ENCODE measurements around the gene TNS4.

Gene TNS4

DNA sequence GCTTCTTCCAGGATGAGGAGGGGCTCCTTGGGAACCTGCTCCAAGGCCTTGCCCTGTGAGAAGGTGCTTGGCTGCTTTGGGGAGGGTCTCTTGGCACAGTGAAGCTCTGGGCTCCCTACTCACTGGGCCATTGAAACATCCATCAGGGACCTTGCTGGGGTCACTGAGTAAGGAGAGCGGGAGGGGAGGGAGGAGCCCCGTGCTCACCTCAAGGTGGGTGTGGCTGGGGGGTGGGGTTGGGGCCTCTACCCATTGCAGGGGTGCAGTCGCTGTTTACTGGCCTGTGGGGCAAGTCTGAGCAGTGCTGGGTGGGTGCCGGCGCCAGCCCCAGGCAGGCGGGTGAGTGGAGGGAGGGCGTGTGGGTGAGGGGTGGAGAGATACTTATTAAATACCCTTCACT, 9.9 kb downstream of the TNS4 start:
- no peak for DNase-seq (ENCODE audit: low read depth in 2 of 2)

GRCh38 chr17:40490982-40491381, 10.4 kb downstream of the TNS4 start:
- no peak for DNase-seq (ENCODE audit: low read depth in 2 of 2)

GRCh38 chr17:40490289-40490853, 11.1 kb downstream of the TNS4 start:
- DNase-seq (ENCODE audit: low read depth in 2 of 2), result no peak

GRCh38 chr17:40487371-40488020, 13.9 kb downstream of the TNS4 start:
- no peak for DNase-seq (ENCODE audit: low read depth in 2 of 2)

DNA sequence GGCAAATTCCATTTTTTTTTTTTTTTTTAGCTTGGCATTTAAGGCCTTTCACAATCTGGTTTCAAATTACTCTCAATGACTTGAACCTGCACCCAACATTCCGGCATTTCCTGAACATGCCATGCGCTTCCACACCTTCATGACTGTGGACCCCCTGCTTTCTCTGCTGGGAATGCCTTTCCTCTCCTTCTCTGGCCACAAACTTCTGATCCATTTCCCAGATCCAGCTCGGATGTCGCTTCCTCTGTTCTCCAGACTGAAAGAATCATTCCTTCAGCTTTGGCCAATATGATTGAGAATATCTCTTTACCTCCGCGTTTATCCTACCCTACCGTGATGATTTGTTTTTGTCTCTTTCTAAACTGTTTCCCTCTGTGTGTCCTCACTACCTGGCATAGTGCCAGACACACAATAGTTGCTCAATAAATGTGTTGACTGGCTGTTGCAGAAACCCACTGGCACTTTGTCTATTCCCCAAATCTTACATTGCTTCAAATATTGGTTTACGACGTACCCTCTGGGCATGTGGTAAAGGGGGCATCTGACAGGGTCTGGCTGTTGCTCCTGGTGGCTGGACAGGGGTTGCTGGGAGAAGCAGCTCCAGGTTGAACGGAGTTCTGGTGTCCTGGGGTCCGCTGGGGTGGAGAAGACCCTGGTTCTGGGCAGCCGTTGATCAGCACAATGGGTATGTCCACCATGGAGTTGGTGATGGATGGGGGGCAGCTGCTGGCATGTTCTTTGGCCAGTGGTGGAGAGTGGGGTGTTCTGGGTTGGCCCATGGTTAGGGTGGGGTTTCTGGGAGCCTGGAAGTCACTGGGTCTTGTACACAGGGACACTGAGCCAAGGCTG, 14.7 kb downstream of the TNS4 start:
- no peak for DNase-seq (ENCODE audit: low read depth in 2 of 2)

- DNase-seq (ENCODE audit: low read depth in 2 of 2), result no peak
Observed at GRCh38 chr17:40485851-40486521, 15.4 kb downstream of the TNS4 start.

- no peak for DNase-seq (ENCODE audit: low read depth in 2 of 2)
Observed at GRCh38 chr17:40484973-40485530, 16.4 kb downstream of the TNS4 start.

DNA sequence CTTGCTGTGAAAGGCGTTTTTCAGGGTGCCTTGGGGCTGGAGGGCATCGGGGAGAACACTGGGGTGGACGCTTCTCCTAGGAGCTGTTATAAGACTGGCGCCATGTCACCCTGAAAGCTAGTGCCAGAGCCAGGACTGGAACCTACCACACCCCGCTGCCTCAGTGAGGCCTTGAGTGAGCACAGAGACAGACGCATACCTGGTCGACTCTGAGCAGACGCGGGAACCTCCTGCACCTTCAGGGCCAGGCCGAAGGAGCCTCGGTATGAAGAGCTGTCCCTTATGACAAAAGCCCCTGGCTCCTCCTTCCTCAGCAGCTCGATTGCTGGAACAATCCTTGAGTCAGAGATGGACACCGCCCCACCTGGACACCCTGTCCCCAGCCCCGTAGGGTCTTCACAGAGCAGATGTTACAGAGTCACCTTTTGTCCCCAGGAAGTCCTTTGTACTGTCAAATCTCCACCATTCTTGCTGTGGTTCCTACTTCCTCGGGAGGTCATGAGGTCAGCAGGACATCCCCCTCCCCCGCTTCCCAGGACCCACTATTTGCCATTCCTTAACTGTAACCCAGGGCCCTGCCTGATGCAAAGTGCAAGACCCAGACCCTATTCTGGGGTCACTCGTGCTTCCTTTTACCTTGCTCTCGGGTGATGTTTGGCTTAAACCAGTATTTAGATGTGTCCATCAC, 17.0 kb downstream of the TNS4 start:
- no peak for DNase-seq (ENCODE audit: low read depth in 2 of 2)

DNA sequence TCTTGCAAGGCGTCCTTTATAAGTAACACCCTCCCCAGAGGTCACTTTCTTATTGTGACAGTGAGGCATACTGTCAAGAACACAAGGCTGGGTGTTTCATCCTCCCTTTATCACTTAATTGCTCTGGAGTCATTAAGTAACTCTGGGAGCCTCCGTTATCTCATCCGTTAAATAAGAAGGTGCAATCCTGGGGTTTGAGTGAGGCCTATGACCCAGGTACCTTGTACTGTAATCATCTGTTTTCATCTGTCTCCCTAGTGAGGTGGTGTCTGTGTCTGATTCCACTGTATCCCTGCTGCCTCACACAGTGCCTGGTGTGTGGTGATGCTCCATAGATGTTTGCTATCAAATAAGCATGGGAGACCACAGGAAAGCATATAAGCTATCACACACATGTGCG, 17.7 kb downstream of the TNS4 start:
- no peak for DNase-seq (ENCODE audit: low read depth in 2 of 2)

- DNase-seq (ENCODE audit: low read depth in 2 of 2), result no peak
Observed at GRCh38 chr17:40482722-40483121, 18.7 kb downstream of the TNS4 start.

GRCh38 chr17:40481106-40481505, 20.3 kb downstream of the TNS4 start:
- no peak for DNase-seq (ENCODE audit: low read depth in 2 of 2)

- peak; percentile 68 to 76 for DNase-seq (ENCODE audit: low read depth in 2 of 2)
Observed at GRCh38 chr17:40480501-40481003, 20.9 kb downstream of the TNS4 start.

DNA sequence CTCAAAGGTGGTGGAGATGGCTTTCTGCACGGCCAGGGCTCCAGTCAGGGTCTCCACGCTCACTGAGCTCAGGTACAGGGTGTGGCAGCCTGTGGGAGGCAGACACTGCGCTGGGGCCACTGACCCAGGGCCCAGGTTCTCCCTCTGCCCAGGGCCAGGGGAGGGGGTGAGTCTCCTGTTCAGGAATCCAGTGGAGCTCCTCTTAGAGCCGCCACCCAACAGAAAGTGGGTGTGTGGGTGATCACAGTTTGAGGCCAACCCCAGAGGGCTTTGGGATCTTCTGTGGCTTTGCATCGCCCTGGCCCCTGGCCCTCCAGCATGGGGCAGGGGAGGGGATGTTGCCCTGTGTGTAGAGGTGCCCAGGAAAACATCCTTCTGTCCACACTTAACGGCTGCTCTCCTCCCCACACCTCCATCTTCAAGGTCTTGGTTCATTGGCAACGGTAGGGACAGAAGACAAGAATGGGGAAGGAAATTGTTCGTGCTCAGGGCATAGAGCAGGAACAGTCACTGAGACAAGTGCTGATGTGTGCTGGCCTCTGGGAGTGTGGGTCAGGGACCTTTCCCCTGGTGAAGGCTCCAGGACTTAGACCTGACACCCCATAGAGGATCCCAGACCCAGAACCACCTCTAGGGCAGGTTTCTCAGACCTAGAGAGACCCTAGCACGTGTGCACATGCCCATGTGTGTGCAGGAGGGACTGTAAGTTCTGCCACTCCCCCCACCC, 21.5 kb downstream of the TNS4 start:
- no peak for DNase-seq (ENCODE audit: low read depth in 2 of 2)

GRCh38 chr17:40478486-40478885, 22.9 kb downstream of the TNS4 start:
- no peak for DNase-seq (ENCODE audit: low read depth in 2 of 2)

DNA sequence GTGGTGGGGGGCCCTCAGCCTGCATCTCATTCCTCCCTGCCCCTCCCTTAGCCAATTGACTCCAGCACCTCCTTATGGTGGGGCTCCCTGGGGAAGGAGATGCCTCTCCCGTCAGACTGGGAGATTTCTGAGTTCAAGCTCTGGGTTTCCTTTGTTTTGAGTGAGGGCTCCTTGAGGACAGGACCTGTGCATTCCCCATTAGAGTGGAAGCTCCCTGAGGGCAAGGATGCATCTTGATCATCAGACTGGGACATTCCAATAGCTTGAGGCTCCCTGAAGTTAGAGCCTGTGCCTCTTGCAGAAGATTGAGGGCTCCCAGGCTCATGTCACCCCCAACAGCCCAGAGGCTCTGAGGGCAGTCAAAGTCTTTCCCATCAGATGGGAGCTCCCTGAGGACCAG, 23.6 kb downstream of the TNS4 start:
- no peak for DNase-seq (ENCODE audit: low read depth in 2 of 2)

DNA sequence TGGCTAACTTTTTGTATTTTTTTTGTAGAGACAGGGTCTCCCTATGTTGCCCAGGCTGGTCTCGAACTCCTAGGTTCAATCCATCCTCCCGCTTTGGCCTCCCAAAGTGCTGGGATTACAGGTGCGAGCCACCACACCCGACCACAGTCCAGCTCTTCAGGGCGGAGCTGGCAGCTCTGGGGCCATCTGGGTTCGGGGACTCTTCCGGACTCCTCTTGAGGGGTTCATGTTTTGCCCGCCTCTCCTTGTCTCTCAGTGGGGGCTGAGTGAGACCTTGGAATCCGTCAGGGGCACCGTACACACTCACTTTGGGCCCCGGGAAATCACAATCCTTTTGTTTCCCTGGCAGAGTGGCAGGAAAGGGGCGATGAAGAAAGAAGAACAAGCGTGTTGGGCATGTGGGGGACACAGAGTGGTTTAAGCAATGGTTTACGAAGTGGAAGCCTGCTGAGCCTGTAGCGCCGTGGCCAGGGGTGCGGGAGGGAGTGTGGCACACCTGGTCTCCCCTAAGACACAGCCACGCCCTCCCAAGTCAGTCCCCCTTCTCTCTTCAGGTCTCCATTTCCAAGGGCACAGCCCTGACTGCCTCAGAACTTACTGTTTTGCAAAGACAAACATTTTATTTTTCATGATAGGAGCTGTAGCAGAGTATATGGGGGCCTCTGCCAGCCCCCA, 26.1 kb downstream of the TNS4 start:
- no peak for DNase-seq (ENCODE audit: low read depth in 2 of 2)

- no peak for DNase-seq (ENCODE audit: low read depth in 2 of 2)
Observed at GRCh38 chr17:40474419-40475002, 26.9 kb downstream of the TNS4 start.

GRCh38 chr17:40473573-40474365, 27.7 kb downstream of the TNS4 start:
- DNase-seq (ENCODE audit: low read depth in 2 of 2), result no peak

All from stimulated activated CD8-positive, alpha-beta memory T cell treated with anti-CD3 and anti-CD28 coated beads, Interleukin-7, amount 100 ng/mL, for 4 hours (primary cell).